K562 (cell line): ENCODE measurements around the gene CLSTN1.

Source experiments
- CTCF ChIP-seq, 3 experiments: IDR thresholded peaks in 2 of 3; conservative IDR thresholded peaks in 1 of 3; 2 replicates each; pipeline ENCODE4 v1.5.1; 2011 to 2012; ENCODE audit warnings: low read length in 3 of 3, mild to moderate bottlenecking in 3 of 3, control low read depth in 2 of 3, improper control_type of control experiment in 1 of 3, inconsistent platforms in 1 of 3, low read depth in 1 of 3, mixed read lengths in 1 of 3, moderate library complexity in 1 of 3; ENCODE audit not compliant: insufficient read depth in 2 of 3
- RB1 ChIP-seq: fragments of 450-650 bp; IDR thresholded peaks from 2 replicates; pipeline ENCODE4 v1.6.1; 2017; ENCODE audit warnings: low read depth, mild to moderate bottlenecking

DNA sequence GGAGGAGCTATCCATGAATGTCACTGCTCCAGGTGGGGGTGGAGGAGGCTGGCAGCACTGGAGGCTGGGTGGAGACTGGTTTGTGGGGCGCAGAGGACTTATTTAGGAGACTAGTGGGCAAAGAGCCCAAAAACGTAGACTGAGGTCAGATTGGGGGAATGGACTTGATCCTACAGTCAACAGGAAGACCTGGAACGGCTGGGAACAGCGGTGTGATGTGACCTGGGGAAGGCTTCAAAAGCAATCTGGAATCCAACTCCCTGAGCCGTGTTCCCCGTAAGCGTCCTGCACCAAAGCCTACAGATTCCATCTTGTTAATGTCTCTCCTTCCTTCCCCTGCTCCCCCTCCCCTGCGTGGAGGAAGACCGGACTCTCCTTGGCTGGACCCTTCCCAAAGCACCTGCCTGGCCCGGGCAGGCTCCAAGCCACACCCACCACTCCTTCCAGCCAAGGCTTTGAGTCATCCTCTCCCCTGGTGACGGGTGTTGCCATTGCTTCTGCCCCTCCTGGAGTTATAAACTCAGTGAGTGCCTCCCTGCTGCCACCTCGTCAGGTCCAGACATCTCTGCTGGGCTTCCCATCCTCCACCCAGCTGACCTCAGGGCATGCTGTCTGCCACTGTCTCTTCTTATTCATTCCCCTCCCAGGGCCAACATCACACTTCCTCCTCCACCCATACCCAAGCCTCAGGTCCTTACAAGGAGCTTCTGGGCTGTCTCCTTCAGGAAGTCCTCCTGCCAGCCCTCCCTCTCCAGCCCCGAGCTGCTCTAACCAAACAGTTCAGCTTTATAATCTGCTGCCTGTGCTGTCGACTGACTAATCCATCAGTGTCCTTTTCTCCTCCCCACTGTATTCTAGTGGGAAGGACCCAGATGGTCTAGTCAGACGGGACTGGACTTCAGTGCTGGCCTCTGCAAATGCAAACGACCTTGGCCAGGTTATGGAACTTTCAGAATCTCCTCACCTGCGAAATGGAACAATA is 1.6 kb upstream of the CLSTN1 start:
- no peak for TF ChIP-seq CTCF (IDR thresholded peaks at IDR 0.05 in 2 of 3, conservative IDR thresholded peaks at IDR 0.05 in 1 of 3; ENCODE audit: insufficient read depth in 2 of 3, low read depth in 1 of 3, low read length in 3 of 3)
- TF ChIP-seq RB1: no peak
